Liver (tissue), 9 donors: Measurements from ENCODE around the gene UQCC3. TPM values are rescaled to one million over a fixed set of nuclear protein-coding genes. Genes with fewer than 3 reads are reported as not detected.

Experiments
- DNase-seq: peaks from one replicate; pipeline ENCODE4 v3.0.0-alpha.2; 2017; ENCODE audit warnings: low spot score
- H3K27ac ChIP-seq, 2 donors: one replicate each; pipeline ENCODE4 v1.7.0; 2013; ENCODE audit warnings: inconsistent platforms in 2 of 2, low read length in 2 of 2, control low read depth in 1 of 2, low read depth in 1 of 2, mild to moderate bottlenecking in 1 of 2
- H3K27me3 ChIP-seq, 4 donors: one replicate each; pipeline versions ENCODE4 v1.6.1 to v1.7.0; 2013; ENCODE audit warnings: low read length in 3 of 4, inconsistent platforms in 1 of 4, mild to moderate bottlenecking in 1 of 4, moderate library complexity in 1 of 4; ENCODE audit not compliant: control insufficient read depth in 4 of 4, insufficient read depth in 4 of 4
- H3K36me3 ChIP-seq, 4 donors: one replicate each; pipeline versions ENCODE4 v1.6.1 to v1.7.0; 2013; ENCODE audit warnings: low read length in 3 of 4, mild to moderate bottlenecking in 3 of 4, low read depth in 1 of 4, moderate library complexity in 1 of 4; ENCODE audit not compliant: control insufficient read depth in 4 of 4, insufficient read depth in 3 of 4
- H3K4me1 ChIP-seq, 4 donors: one replicate each; pipeline versions ENCODE4 v1.6.1 to v1.7.0; 2013; ENCODE audit warnings: low read length in 3 of 4, mild to moderate bottlenecking in 3 of 4, moderate library complexity in 1 of 4; ENCODE audit not compliant: control insufficient read depth in 4 of 4, insufficient read depth in 4 of 4
- H3K4me3 ChIP-seq, 3 donors: one replicate each; pipeline versions ENCODE4 v1.6.1 to v1.7.0; 2013; ENCODE audit warnings: low read length in 3 of 3, control low read depth in 1 of 3, low read depth in 1 of 3, mild to moderate bottlenecking in 1 of 3
- H3K9ac ChIP-seq, 2 donors: one replicate each; pipeline ENCODE4 v1.7.0; 2013; ENCODE audit warnings: low read length in 2 of 2, mild to moderate bottlenecking in 2 of 2, moderate library complexity in 2 of 2, control low read depth in 1 of 2, low read depth in 1 of 2
- H3K9me3 ChIP-seq, 4 donors: one replicate each; pipeline versions ENCODE4 v1.6.1 to v1.7.0; 2013; ENCODE audit warnings: low read length in 3 of 4; ENCODE audit not compliant: control insufficient read depth in 4 of 4
- EGR1 ChIP-seq, 2 donors: IDR thresholded peaks; 2 replicates each; pipeline ENCODE4 v1.6.1; 2016 to 2018; ENCODE audit warnings: antibody characterized with exemption in 2 of 2, low read depth in 2 of 2
- FOXA1 ChIP-seq: IDR thresholded peaks from 2 replicates; pipeline ENCODE4 v1.6.1; 2016; ENCODE audit warnings: antibody characterized with exemption
- FOXA2 ChIP-seq: IDR thresholded peaks from 2 replicates; pipeline ENCODE4 v1.6.1; 2016; ENCODE audit warnings: antibody characterized with exemption
- GABPA ChIP-seq, 2 donors: IDR thresholded peaks in 1 of 2; conservative IDR thresholded peaks in 1 of 2; 2 replicates each; pipeline ENCODE4 v1.6.1; 2016; ENCODE audit warnings: antibody characterized with exemption in 2 of 2, mild to moderate bottlenecking in 1 of 2, moderate library complexity in 1 of 2
- HNF4A ChIP-seq, 2 donors: conservative IDR thresholded peaks; 2 replicates each; pipeline ENCODE4 v1.6.1; 2016; ENCODE audit warnings: antibody characterized with exemption in 2 of 2, mild to moderate bottlenecking in 2 of 2
- HNF4G ChIP-seq: IDR thresholded peaks from 2 replicates; pipeline ENCODE4 v1.6.1; 2016; ENCODE audit warnings: antibody characterized with exemption
- JUND ChIP-seq, 2 donors: IDR thresholded peaks; 2 replicates each; pipeline ENCODE4 v1.6.1; 2016; ENCODE audit warnings: antibody characterized with exemption in 2 of 2
- NR2F2 ChIP-seq: IDR thresholded peaks from 2 replicates; pipeline ENCODE4 v1.6.1; 2016; ENCODE audit warnings: antibody characterized with exemption
- RAD21 ChIP-seq, 2 donors: IDR thresholded peaks; 2 replicates each; pipeline ENCODE4 v1.6.1; 2016; ENCODE audit warnings: antibody characterized with exemption in 2 of 2, mild to moderate bottlenecking in 2 of 2
- RXRA ChIP-seq, 2 donors: IDR thresholded peaks; 2 replicates each; pipeline ENCODE4 v1.6.1; 2017 to 2018; ENCODE audit warnings: antibody characterized with exemption in 2 of 2, mild to moderate bottlenecking in 1 of 2
- SP1 ChIP-seq: IDR thresholded peaks from 2 replicates; pipeline ENCODE4 v1.6.1; 2018; ENCODE audit warnings: antibody characterized with exemption, mild to moderate bottlenecking
- YY1 ChIP-seq: IDR thresholded peaks from 2 replicates; pipeline ENCODE4 v1.6.1; 2016; ENCODE audit warnings: antibody characterized with exemption, mild to moderate bottlenecking
- WGBS: extraction: QIAGEN DNeasy Blood & Tissue Kit; methylation state at CpG from one replicate; pipeline ENCODE4 v1.1.7; 2013; 5-methylcytosine and 5-hydroxymethylcytosine counted together
- polyA plus RNA-seq, 2 donors: library from polyadenylated mRNA; stranded (reverse) in 1 of 2; unstranded in 1 of 2; fragments of 200-250 nt in 1 of 2; fragments of >200 nt in 1 of 2; fragmentation: Nextera tagmentation in 1 of 2; extraction: Ambion mirVana in 1 of 2; gene quantifications; one replicate each; pipeline versions ENCODE4 v1.2.1 to v1.2.3, GENCODE V29; 2013 to 2015
- total RNA-seq, 2 donors: library from RNA; depleted of rRNA; stranded (reverse); fragments of >200 nt; gene quantifications; one replicate each; pipeline ENCODE4 v1.2.3, GENCODE V29; 2014
- TF ChIP-seq, protein P1 (sequence below): IDR thresholded peaks from 2 replicates; pipeline ENCODE4 v1.6.1; 2016; ENCODE audit warnings: antibody characterized with exemption
- TF ChIP-seq, protein P2 (sequence below): IDR thresholded peaks from 2 replicates; pipeline ENCODE4 v1.6.1; 2016; ENCODE audit warnings: antibody characterized with exemption
- TF ChIP-seq, protein P3 (sequence below): IDR thresholded peaks from 2 replicates; pipeline ENCODE4 v1.6.1; 2016; ENCODE audit warnings: antibody characterized with exemption
- TF ChIP-seq, protein P4 (sequence below): fragments of 150-350 bp; IDR thresholded peaks from 2 replicates; pipeline ENCODE4 v1.5.1; 2017; ENCODE audit warnings: improper control_type of control experiment, low read depth, low read length; ENCODE audit not compliant: missing input control
- TF ChIP-seq, protein P5 (sequence below): IDR thresholded peaks from 2 replicates; pipeline ENCODE4 v1.6.1; 2016; ENCODE audit warnings: antibody characterized with exemption, mild to moderate bottlenecking
- donor health status: healthy.
- donor health status: healthy.
- donor health status: healthy.
- donor health status: healthy.
- donor health status: healthy.

The UQCC3 gene
- total and polyA plus RNA-seq, 4 donors, result 2.9 to 12.2 (median 6.6) TPM

DNA sequence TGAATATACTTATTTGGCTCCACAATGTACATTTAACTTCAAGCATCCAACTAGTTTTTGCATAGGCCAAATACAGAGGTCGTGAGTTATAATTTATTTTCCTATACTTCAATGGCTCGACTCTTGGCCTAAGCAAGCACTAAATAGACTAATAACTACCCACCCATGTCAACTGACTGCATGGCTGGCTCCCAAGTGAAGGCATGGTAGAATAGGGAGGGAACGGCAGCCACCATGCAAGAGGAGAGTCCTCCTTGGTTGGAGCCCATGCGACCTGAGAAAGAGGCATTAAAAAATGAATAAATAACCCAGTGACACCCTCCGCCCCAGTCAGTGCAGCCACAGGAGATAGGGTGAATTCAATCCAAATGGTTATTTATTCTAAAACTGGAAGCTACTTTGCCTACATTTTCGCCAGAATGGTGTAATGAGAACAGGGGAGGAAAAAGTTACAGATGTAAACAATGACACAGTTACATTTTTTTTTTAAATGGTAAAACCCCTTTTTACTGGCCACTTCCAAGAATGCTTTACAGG lies 40.9 kb downstream of the UQCC3 start (continued):
- no peak for TF ChIP-seq SP1

GRCh38 chr11:62712861-62713260 lies 41.4 kb downstream of the UQCC3 start:
- 24% methylated on average over 3 of the region's 3 CpGs for WGBS
- H3K27ac ChIP-seq, result peak overlapping the region; percentile 86 to 94
- H3K9ac ChIP-seq, result peak overlapping the region in 1 of 2 donors; percentile 60
- H3K4me3 ChIP-seq, result no peak overlapping the region
- no peaks in the 10 kb centered on the region for H3K27me3 ChIP-seq
- no peaks in the 10 kb centered on the region for H3K9me3 ChIP-seq
- H3K36me3 ChIP-seq, result peaks cover 3 to 36% (median 35%) of the 10 kb centered on the region in 4 donors
- TF ChIP-seq, protein P1, sequence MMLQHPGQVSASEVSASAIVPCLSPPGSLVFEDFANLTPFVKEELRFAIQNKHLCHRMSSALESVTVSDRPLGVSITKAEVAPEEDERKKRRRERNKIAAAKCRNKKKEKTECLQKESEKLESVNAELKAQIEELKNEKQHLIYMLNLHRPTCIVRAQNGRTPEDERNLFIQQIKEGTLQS, result no peak
- no peak for TF ChIP-seq SP1
- no peak for TF ChIP-seq RAD21 (IDR thresholded peaks at IDR 0.05)
- TF ChIP-seq RXRA (IDR thresholded peaks at IDR 0.05), result no peak
- TF ChIP-seq, protein P2, sequence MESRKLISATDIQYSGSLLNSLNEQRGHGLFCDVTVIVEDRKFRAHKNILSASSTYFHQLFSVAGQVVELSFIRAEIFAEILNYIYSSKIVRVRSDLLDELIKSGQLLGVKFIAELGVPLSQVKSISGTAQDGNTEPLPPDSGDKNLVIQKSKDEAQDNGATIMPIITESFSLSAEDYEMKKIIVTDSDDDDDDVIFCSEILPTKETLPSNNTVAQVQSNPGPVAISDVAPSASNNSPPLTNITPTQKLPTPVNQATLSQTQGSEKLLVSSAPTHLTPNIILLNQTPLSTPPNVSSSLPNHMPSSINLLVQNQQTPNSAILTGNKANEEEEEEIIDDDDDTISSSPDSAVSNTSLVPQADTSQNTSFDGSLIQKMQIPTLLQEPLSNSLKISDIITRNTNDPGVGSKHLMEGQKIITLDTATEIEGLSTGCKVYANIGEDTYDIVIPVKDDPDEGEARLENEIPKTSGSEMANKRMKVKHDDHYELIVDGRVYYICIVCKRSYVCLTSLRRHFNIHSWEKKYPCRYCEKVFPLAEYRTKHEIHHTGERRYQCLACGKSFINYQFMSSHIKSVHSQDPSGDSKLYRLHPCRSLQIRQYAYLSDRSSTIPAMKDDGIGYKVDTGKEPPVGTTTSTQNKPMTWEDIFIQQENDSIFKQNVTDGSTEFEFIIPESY, result no peak
- TF ChIP-seq GABPA (IDR thresholded peaks at IDR 0.05 in 1 of 2, conservative IDR thresholded peaks at IDR 0.05 in 1 of 2), result no peak
- no peak for TF ChIP-seq JUND (IDR thresholded peaks at IDR 0.05)
- TF ChIP-seq NR2F2, result no peak
- H3K4me1 ChIP-seq, result peaks cover 17 to 65% (median 50%) of the 10 kb centered on the region in 4 donors
- no peak for DNase-seq

- H3K4me3 ChIP-seq, result no peak overlapping the region
- H3K9me3 ChIP-seq, result no peaks in the 10 kb centered on the region
- H3K9ac ChIP-seq, result peak overlapping the region in 1 of 2 donors; percentile 60
- H3K27ac ChIP-seq, result peak overlapping the region; percentile 86 to 94
- 29% methylated on average over 2 of the region's 2 CpGs for WGBS
- H3K27me3 ChIP-seq, result no peaks in the 10 kb centered on the region
- peak; percentile 39 for DNase-seq
- peaks cover 5 to 40% (median 38%) of the 10 kb centered on the region in 4 donors for H3K36me3 ChIP-seq
- H3K4me1 ChIP-seq, result peaks cover 16 to 65% (median 50%) of the 10 kb centered on the region in 4 donors
- TF ChIP-seq, protein P3, sequence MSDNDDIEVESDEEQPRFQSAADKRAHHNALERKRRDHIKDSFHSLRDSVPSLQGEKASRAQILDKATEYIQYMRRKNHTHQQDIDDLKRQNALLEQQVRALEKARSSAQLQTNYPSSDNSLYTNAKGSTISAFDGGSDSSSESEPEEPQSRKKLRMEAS, result peak; percentile 65
- TF ChIP-seq EGR1 (IDR thresholded peaks at IDR 0.05; ENCODE audit: low read depth in 2 of 2) (no peak), SP1 (peak; percentile 79), YY1 (peak; percentile 92), JUND (IDR thresholded peaks at IDR 0.05) (peak; percentile 54 to 84), RXRA (IDR thresholded peaks at IDR 0.05) (peak; percentile 83 to 91), FOXA2 (peak; percentile 60), RAD21 (IDR thresholded peaks at IDR 0.05) (peak in 1 of 2 donors; percentile 38), FOXA1 (peak; percentile 31), HNF4G (peak; percentile 27), NR2F2 (no peak), HNF4A (conservative IDR thresholded peaks at IDR 0.05) (peak; percentile 59 to 79), GABPA (IDR thresholded peaks at IDR 0.05 in 1 of 2, conservative IDR thresholded peaks at IDR 0.05 in 1 of 2) (peak in 1 of 2 donors; percentile 76)
- TF ChIP-seq, protein P2, result peak; percentile 62
- TF ChIP-seq, protein P4, sequence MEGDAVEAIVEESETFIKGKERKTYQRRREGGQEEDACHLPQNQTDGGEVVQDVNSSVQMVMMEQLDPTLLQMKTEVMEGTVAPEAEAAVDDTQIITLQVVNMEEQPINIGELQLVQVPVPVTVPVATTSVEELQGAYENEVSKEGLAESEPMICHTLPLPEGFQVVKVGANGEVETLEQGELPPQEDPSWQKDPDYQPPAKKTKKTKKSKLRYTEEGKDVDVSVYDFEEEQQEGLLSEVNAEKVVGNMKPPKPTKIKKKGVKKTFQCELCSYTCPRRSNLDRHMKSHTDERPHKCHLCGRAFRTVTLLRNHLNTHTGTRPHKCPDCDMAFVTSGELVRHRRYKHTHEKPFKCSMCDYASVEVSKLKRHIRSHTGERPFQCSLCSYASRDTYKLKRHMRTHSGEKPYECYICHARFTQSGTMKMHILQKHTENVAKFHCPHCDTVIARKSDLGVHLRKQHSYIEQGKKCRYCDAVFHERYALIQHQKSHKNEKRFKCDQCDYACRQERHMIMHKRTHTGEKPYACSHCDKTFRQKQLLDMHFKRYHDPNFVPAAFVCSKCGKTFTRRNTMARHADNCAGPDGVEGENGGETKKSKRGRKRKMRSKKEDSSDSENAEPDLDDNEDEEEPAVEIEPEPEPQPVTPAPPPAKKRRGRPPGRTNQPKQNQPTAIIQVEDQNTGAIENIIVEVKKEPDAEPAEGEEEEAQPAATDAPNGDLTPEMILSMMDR, result no peak
- TF ChIP-seq, protein P5, sequence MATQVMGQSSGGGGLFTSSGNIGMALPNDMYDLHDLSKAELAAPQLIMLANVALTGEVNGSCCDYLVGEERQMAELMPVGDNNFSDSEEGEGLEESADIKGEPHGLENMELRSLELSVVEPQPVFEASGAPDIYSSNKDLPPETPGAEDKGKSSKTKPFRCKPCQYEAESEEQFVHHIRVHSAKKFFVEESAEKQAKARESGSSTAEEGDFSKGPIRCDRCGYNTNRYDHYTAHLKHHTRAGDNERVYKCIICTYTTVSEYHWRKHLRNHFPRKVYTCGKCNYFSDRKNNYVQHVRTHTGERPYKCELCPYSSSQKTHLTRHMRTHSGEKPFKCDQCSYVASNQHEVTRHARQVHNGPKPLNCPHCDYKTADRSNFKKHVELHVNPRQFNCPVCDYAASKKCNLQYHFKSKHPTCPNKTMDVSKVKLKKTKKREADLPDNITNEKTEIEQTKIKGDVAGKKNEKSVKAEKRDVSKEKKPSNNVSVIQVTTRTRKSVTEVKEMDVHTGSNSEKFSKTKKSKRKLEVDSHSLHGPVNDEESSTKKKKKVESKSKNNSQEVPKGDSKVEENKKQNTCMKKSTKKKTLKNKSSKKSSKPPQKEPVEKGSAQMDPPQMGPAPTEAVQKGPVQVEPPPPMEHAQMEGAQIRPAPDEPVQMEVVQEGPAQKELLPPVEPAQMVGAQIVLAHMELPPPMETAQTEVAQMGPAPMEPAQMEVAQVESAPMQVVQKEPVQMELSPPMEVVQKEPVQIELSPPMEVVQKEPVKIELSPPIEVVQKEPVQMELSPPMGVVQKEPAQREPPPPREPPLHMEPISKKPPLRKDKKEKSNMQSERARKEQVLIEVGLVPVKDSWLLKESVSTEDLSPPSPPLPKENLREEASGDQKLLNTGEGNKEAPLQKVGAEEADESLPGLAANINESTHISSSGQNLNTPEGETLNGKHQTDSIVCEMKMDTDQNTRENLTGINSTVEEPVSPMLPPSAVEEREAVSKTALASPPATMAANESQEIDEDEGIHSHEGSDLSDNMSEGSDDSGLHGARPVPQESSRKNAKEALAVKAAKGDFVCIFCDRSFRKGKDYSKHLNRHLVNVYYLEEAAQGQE, result no peak
Observed at GRCh38 chr11:62713343-62713742, 41.9 kb downstream of the UQCC3 start.
